Measurements from ENCODE around the gene DHRS12. TPM values are rescaled to one million over a fixed set of nuclear protein-coding genes. Genes with fewer than 3 reads are reported as not detected.

DHRS12 gene
- total RNA-seq, 1 donor from 2014 or later = 17.3 TPM

GRCh38 chr13:51794964-51795363, 9.0 kb downstream of the DHRS12 start:
- Mint-ChIP-seq H3K4me3 (no peak overlapping the region), H3K4me1 (no peaks in the 10 kb centered on the region), H3K36me3 (peaks cover 1% of the 10 kb centered on the region), H3K27me3 (ENCODE audit: low read depth) (no peaks in the 10 kb centered on the region), H3K9me3 (no peaks in the 10 kb centered on the region), H3K27ac (no peak overlapping the region)
- TF ChIP-seq CTCF (IDR thresholded peaks at IDR 0.05; ENCODE audit: unreplicated experiment) = no peak
- DNase-seq (ENCODE audit: low spot score in 2 of 2, unreplicated experiment in 2 of 2) = no peak

GRCh38 chr13:51793570-51794271, 10.2 kb downstream of the DHRS12 start:
- no peaks in the 10 kb centered on the region for H3K27me3 Mint-ChIP-seq (ENCODE audit: low read depth)
- no peak for TF ChIP-seq CTCF (IDR thresholded peaks at IDR 0.05; ENCODE audit: unreplicated experiment)
- peaks cover 4% of the 10 kb centered on the region for H3K36me3 Mint-ChIP-seq
- peaks cover 6% of the 10 kb centered on the region for H3K4me1 Mint-ChIP-seq
- no peak overlapping the region for H3K4me3 Mint-ChIP-seq
- H3K9me3 Mint-ChIP-seq = no peaks in the 10 kb centered on the region
- peak overlapping the region; percentile 7 for H3K27ac Mint-ChIP-seq
- DNase-seq (ENCODE audit: low spot score in 2 of 2, unreplicated experiment in 2 of 2) = no peak

GRCh38 chr13:51786425-51787265, 17.3 kb downstream of the DHRS12 start:
- H3K4me3 Mint-ChIP-seq = peak overlapping the region; percentile 28

GRCh38 chr13:51785712-51786424, 18.1 kb downstream of the DHRS12 start:
- Mint-ChIP-seq H3K4me1 (peaks cover 22% of the 10 kb centered on the region), H3K9me3 (no peaks in the 10 kb centered on the region), H3K27me3 (ENCODE audit: low read depth) (no peaks in the 10 kb centered on the region), H3K27ac (peak overlapping the region; percentile 75), H3K4me3 (peak overlapping the region; percentile 28), H3K36me3 (peaks cover 4% of the 10 kb centered on the region)
- no peak for TF ChIP-seq CTCF (IDR thresholded peaks at IDR 0.05; ENCODE audit: unreplicated experiment)
- peak in 1 of 2 experiments; percentile 62 for DNase-seq (ENCODE audit: low spot score in 2 of 2, unreplicated experiment in 2 of 2)

More at GRCh38 chr13:51786425-51787265, 17.3 kb downstream of the DHRS12 start:
- Mint-ChIP-seq H3K27me3 (ENCODE audit: low read depth) (no peaks in the 10 kb centered on the region), H3K27ac (peak overlapping the region; percentile 75), H3K36me3 (peaks cover 4% of the 10 kb centered on the region), H3K9me3 (no peaks in the 10 kb centered on the region), H3K4me1 (peaks cover 22% of the 10 kb centered on the region)
- no peak for TF ChIP-seq CTCF (IDR thresholded peaks at IDR 0.05; ENCODE audit: unreplicated experiment)
- no peak for DNase-seq (ENCODE audit: low spot score in 2 of 2, unreplicated experiment in 2 of 2)

GRCh38 chr13:51784097-51784496, 19.9 kb downstream of the DHRS12 start:
- TF ChIP-seq CTCF (IDR thresholded peaks at IDR 0.05; ENCODE audit: unreplicated experiment) = no peak
- H3K36me3 Mint-ChIP-seq = peaks cover 2% of the 10 kb centered on the region
- H3K9me3 Mint-ChIP-seq = no peaks in the 10 kb centered on the region
- H3K4me3 Mint-ChIP-seq = no peak overlapping the region
- DNase-seq (ENCODE audit: low spot score in 2 of 2, unreplicated experiment in 2 of 2) = no peak
- H3K4me1 Mint-ChIP-seq = peaks cover 17% of the 10 kb centered on the region
- no peaks in the 10 kb centered on the region for H3K27me3 Mint-ChIP-seq (ENCODE audit: low read depth)
- H3K27ac Mint-ChIP-seq = no peak overlapping the region

All from mesothelial cell of epicardium (in vitro differentiated cells).